Astrocyte of the hippocampus (primary cell): ENCODE measurements around the gene MACROD2.
"Not testable (repeated sequence)": the region's sequence is repeated elsewhere in the genome, so short reads cannot be mapped to it uniquely, and the experiment has no call there.

Source experiments
- DNase-seq: peaks from one replicate; pipeline ENCODE4 v3.0.0; 2011; ENCODE audit warnings: low read depth, low spot score

The MACROD2 gene

GRCh38 chr20:13995086-13995665 lies at the start of gene MACROD2:
MACROD2 (plus strand) TSS chr20:13995516.
- DNase-seq, result peak; percentile 98

- DNase-seq, result no peak
Measured at GRCh38 chr20:13947719-13948118, 47.6 kb upstream of the MACROD2 start.

DNA sequence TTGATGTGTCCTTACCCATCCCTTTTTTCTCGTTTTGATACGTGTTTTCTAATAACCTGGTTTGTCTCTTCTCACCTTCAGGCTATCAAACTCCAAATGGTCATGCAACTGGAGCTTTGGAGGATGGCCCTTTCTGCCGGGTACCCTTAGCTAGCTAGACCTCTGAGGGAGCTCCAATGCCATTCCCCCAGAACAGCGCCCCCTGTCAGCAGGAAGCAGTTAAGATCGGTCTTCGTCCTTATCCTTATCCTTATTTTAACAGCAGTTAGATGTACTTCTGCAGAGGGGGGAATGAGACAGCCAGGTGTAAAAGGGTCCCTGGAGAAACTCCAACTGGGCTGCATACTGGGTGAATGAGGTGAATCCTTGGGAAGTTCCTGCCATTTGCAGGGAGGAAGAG lies 42.1 kb upstream of the MACROD2 start:
- no peak for DNase-seq

DNA sequence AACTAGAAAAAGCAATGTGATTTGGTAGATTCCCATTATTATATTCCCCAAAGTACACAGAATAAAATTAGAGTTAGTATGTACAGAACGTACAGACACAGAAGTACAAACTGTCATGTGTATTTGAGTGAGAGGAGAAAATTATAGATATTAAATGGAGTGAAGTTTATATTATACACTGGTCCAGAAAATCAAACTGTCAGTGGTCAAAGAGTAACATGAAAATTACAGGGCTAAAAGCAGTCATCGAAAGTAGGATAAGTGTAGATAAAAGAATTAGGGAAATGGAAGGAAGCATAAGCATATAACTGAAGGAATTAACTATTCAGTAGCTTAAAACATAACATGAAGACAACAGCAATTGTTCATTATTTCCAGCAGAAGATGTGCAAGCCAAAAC lies 35.2 kb upstream of the MACROD2 start:
- DNase-seq, result no peak

GRCh38 chr20:13960525-13960924 lies 34.8 kb upstream of the MACROD2 start:
- no peak for DNase-seq

GRCh38 chr20:13984211-13984610 lies 11.1 kb upstream of the MACROD2 start:
- DNase-seq, result peak; percentile 14

DNA sequence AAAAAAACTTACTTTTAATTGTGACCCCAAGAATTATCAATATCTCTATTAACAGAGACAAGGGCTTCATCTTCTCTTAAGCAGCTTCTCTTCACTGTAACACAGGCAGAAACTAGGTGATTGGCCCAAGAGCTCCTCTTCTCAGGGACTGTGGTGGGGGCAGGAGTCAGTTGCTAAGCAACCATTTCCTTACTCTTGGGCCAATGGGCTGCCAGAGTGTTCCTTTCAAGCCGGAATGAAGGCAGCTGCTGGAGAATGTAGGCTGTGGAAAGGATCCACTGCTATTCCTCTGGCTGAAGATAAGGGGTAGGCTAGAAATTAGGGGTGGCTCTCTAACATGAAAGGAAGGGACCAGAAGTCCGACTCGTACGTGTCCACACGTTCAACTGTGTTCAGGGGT lies 4.9 kb upstream of the MACROD2 start, which contains the start of gene SEL1L2:
Gene SEL1L2, minus strand, starts transcription at position 150 of the 400 bp plus-strand sequence. Its CDS starts 80 bp downstream, at position 70.
- DNase-seq, result no peak

DNA sequence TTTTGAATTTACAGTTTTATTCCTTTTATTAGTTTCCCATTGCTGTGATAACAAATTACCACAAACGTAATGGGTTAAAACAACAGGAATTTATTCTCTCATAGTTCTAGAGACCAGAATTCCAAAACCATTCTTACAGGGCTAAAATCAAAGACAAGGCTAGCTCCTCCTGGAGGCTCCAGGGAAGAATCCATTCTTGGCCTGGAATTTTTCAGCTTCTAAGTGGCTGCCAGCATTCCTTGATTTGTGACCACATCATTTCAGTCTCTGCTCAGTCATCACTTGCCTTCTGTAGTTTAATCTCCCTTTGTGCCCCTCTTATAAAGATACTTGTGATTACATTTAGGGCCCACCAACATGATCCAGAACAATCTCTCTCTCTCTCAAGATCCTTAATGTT lies 4.0 kb upstream of the MACROD2 start:
- no peak for DNase-seq

- not testable (repeated sequence) for DNase-seq
Measured at GRCh38 chr20:13991955-13992354, 3.4 kb upstream of the MACROD2 start.

DNA sequence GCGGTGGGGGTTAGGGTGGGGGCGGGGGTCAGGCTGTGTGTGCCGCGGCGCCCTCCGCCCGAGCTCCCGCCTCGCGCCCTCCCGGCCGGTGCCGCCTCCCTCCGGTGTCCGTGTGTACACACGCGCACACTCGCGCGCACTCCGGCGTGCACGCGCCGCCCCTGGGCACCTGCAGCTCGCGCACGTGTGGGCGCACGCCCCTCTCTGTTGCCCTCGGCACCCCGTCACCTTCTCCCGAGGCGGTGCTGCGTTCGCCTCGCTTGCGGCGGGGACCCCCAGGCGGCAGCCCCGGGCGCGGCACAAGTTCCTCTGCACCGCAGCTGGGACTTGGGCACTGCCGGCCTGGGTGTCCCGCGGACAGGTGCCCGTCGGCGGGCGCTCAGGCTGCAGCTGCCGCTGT lies 525 bp downstream of the MACROD2 start:
- peak; percentile 45 for DNase-seq

DNA sequence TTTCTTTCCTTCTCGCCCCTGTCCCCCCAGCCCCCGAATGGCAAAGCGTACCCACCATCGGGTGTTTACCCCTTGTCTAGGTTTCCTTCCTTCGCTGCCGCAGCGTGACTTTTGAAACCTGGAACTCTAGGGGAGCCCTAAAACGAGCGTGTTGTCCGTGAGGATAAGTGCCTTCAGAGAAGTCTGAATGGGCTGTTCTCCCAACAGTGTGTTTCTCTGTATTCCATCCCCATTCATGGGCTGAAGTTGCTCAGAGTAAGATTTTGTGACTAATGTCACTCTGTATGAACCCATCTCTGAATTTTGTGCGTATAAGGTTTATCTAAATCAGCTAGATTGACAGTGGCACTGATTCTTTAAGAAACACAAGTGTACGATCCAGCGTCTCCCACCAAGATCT lies 949 bp downstream of the MACROD2 start:
- no peak for DNase-seq

GRCh38 chr20:14000917-14001316 lies 5.6 kb downstream of the MACROD2 start:
- no peak for DNase-seq

DNA sequence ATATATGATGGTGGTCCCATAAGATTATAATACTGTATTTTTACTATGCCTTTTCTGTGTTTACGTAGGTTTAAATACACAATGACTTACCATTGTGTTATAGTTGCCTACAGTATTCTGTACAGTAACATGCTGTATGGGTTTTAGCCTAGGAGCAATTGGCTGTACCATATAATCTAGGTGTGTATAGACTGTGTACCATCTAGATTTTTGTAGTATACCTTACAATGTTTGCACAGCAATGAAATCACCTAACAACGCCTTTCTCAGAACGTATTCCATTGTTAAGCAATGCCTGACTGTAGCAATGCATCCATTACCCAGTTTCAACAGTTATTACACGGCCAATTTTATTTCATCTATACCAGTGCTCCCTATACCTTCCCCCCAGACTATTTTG lies 10.7 kb downstream of the MACROD2 start:
- no peak for DNase-seq

- no peak for DNase-seq
Measured at GRCh38 chr20:14009208-14009607, 13.9 kb downstream of the MACROD2 start.

DNA sequence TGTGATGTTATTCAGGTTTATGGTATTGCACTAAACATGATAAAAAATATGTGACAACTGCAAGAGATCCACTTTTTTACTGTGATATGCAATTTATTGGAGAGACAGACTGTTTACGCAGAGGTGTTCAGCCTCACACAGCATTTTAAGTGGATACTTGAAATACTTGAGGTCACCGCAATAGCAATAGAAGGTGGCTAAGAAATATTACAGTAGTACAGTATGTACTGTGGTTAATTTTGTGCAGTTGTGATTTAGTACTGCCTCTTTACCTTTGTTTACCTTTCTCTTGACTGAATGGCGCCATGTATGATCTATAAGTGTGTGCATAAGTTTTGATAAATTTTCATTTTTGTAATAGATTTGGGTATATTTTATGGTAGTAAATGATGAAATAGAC lies 17.4 kb downstream of the MACROD2 start:
- DNase-seq, result no peak

GRCh38 chr20:14030991-14031390 lies 35.7 kb downstream of the MACROD2 start:
- DNase-seq, result no peak

GRCh38 chr20:14033310-14033709 lies 38.0 kb downstream of the MACROD2 start:
- DNase-seq, result no peak

GRCh38 chr20:14036567-14036966 lies 41.3 kb downstream of the MACROD2 start:
- no peak for DNase-seq

- not testable (repeated sequence) for DNase-seq
Measured at GRCh38 chr20:14044712-14045276, 49.5 kb downstream of the MACROD2 start.

GRCh38 chr20:14046534-14046933 lies 51.2 kb downstream of the MACROD2 start:
- no peak for DNase-seq

DNA sequence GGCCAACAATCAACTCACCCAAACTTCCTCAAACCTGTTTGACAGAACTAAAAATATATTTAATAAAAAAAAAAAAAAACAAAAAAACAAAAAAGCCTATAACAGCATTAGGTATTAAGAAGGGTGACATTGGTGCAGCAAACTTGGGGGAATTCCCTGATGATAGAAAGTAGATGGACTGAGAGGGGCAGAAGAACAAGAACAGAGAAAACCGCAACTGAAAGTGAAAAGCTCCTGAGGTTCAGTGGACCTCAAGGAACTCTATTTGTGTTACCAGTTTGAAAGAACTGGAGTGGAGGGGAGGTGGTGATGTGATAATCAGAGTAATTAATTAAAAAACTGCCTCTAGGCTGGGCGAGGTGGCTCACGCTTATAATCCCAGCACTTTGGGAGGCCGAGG lies 53.8 kb downstream of the MACROD2 start:
- no peak for DNase-seq

DNA sequence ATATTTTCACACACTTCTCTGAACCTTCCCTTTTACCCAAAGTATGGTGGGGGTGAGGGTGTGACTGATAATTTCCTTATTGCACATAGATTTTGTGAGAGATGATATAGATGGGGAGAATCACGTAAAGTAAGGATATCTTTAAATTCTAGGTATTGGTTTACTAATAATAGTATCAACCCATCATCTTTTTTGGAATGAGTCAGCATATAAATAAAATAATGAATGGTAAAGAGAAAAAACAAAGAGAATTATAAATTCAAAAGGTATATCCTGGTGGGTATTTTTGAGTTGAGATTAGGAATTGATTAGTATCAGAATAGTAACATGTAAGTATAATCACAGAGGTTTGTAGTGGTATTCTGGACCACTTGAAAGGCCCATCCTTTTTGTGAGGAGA lies 56.1 kb downstream of the MACROD2 start:
- no peak for DNase-seq

GRCh38 chr20:14055127-14055742 lies 59.9 kb downstream of the MACROD2 start:
- peak; percentile 74 for DNase-seq
